ENCODE data around the gene NTRK3.

NTRK3 gene

DNA sequence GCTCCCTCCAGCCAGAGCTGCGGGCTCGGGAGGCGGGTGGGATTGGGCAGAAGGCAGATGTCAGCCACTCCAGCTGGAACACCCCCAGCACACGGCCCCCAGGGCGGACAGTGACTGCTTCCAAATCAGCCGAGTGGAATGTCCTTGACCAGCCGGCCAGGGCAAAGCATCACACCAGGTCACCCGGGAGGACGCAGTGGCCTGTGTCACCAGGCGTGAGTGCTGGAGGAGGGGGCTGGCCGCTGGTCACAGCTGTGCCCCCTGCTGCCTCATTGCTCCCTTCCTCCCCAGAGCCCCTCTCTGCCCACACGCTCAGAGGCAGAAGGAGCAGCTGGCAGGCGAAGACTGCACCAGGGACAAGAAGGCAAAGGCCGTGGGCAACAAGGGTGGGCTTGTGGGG is 33.5 kb downstream of the NTRK3 start:
- in situ Hi-C loops (cut with HindIII; ENCODE audit: low sequenced_read_pairs): no loop called here
- no peak for TF ChIP-seq CTCF (IDR thresholded peaks at IDR 0.05; ENCODE audit: low read depth, low read length)

DNA sequence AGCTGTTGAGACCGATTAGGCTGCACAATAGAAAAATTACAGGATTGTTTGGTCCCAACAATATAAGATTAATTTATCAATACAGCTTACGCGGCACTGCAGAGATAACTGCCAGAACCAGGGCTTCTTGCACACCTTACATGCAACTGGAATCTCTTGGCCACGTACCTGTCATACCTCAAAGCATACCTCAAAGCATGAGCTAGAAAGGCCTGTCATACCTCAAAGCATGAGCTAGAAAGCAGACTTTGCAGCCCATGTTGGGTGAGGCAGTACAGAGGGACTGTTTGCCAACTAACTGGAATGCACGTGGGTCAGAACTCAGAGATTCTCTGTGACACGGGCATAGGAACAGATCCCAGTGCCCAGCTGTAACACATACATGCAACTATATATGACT is 34.7 kb downstream of the NTRK3 start:
- H3K4me3 ChIP-seq (ENCODE audit: low read depth, low read length): no peak overlapping the region
- DNase-seq (ENCODE audit: low read depth, low spot score): no peak
- no peak for TF ChIP-seq CTCF (IDR thresholded peaks at IDR 0.05; ENCODE audit: low read depth, low read length)
- in situ Hi-C loops (cut with HindIII; ENCODE audit: low sequenced_read_pairs): no loop called here

More for the DNA sequence above, 33.5 kb downstream of the NTRK3 start:
- no peak for DNase-seq (ENCODE audit: low read depth, low spot score)
- H3K4me3 ChIP-seq (ENCODE audit: low read depth, low read length): no peak overlapping the region

GRCh38 chr15:88220443-88221335 is 35.9 kb downstream of the NTRK3 start:
- DNase-seq (ENCODE audit: low read depth, low spot score): no peak
- in situ Hi-C loops (cut with HindIII; ENCODE audit: low sequenced_read_pairs): no loop called here
- H3K4me3 ChIP-seq (ENCODE audit: low read depth, low read length): no peak overlapping the region
- TF ChIP-seq CTCF (IDR thresholded peaks at IDR 0.05; ENCODE audit: low read depth, low read length): no peak

DNA sequence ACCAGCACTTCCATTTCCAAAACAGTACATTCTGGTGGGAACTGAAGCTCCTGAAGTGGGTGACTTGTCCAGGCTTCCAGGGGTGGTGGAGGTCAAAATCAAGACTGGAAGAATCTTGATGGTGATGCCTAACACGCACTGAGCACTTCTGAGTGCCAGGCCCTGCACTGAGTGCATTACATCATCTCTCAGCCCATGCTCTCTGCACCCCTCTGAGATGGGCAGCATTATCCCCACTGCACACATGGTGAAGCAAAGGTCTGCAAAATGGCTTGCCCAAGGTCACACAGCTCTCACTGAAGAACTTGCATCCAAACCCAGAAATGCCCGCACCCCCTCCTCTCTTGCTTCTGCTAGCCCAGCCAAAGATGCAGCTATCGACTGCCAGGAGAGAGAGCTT is 36.9 kb downstream of the NTRK3 start:
- no peak overlapping the region for H3K4me3 ChIP-seq (ENCODE audit: low read depth, low read length)
- DNase-seq (ENCODE audit: low read depth, low spot score): no peak
- TF ChIP-seq CTCF (IDR thresholded peaks at IDR 0.05; ENCODE audit: low read depth, low read length): no peak
- in situ Hi-C loops (cut with HindIII; ENCODE audit: low sequenced_read_pairs): no loop called here

- DNase-seq (ENCODE audit: low read depth, low spot score): no peak
- TF ChIP-seq CTCF (IDR thresholded peaks at IDR 0.05; ENCODE audit: low read depth, low read length): no peak
- H3K4me3 ChIP-seq (ENCODE audit: low read depth, low read length): no peak overlapping the region
- in situ Hi-C loops (cut with HindIII; ENCODE audit: low sequenced_read_pairs): no loop called here
Measured at GRCh38 chr15:88218557-88219221, 37.9 kb downstream of the NTRK3 start.

GRCh38 chr15:88215066-88215648 is 41.4 kb downstream of the NTRK3 start:
- no peak for TF ChIP-seq CTCF (IDR thresholded peaks at IDR 0.05; ENCODE audit: low read depth, low read length)
- no peak overlapping the region for H3K4me3 ChIP-seq (ENCODE audit: low read depth, low read length)
- in situ Hi-C loops (cut with HindIII; ENCODE audit: low sequenced_read_pairs): no loop called here
- no peak for DNase-seq (ENCODE audit: low read depth, low spot score)

All from astrocyte of the spinal cord (primary cell).